ENCODE results near the gene SMPX.

- TF ChIP-seq CTCF (IDR thresholded peaks at IDR 0.05; ENCODE audit: low read depth, low read length, poor library complexity, severe bottlenecking): no peak
- no peak for TF ChIP-seq EZH2phosphoT487 (IDR thresholded peaks at IDR 0.05; ENCODE audit: borderline replicate concordance, low read length)
Observed at GRCh38 chrX:21725916-21726315, 32.0 kb downstream of the SMPX start.
